HG02885 (cell line): ENCODE measurements around the gene ARFIP1.

Source experiments
- ATAC-seq: cut with Tn5 transposase; IDR thresholded peaks from one replicate; pipeline ENCODE4 v1.9.1; 2021; ENCODE audit warnings: mild to moderate bottlenecking; ENCODE audit not compliant: unreplicated experiment, poor library complexity

Gene ARFIP1

GRCh38 chr4:152935631-152936445 lies 156.1 kb downstream of the ARFIP1 start, which contains the start of gene FHDC1:
Gene FHDC1 (plus strand): TSS chr4:152936323. CDS start chr4:152943058, 6,735 bp downstream.
- peak; percentile 40 for ATAC-seq

GRCh38 chr4:152936446-152937335 lies 156.9 kb downstream of the ARFIP1 start:
- ATAC-seq, result peak; percentile 30

- peak; percentile 47 for ATAC-seq
Measured at GRCh38 chr4:152937336-152938236, 157.8 kb downstream of the ARFIP1 start.

GRCh38 chr4:152938237-152938947 lies 158.6 kb downstream of the ARFIP1 start:
- no peak for ATAC-seq

GRCh38 chr4:152939621-152940020 lies 159.9 kb downstream of the ARFIP1 start:
- no peak for ATAC-seq

GRCh38 chr4:152940461-152940860 lies 160.7 kb downstream of the ARFIP1 start:
- ATAC-seq, result no peak

- ATAC-seq, result no peak
Measured at GRCh38 chr4:152941411-152941810, 161.7 kb downstream of the ARFIP1 start.

- ATAC-seq, result no peak
Measured at GRCh38 chr4:152942346-152942745, 162.6 kb downstream of the ARFIP1 start.

- no peak for ATAC-seq
Measured at GRCh38 chr4:152943672-152944071, 163.9 kb downstream of the ARFIP1 start.

- no peak for ATAC-seq
Measured at GRCh38 chr4:152944666-152945320, 165.0 kb downstream of the ARFIP1 start.

GRCh38 chr4:152945639-152946038 lies 165.9 kb downstream of the ARFIP1 start:
- no peak for ATAC-seq

- no peak for ATAC-seq
Measured at GRCh38 chr4:152946446-152946845, 166.7 kb downstream of the ARFIP1 start.

- no peak for ATAC-seq
Measured at GRCh38 chr4:152947311-152947710, 167.6 kb downstream of the ARFIP1 start.

- no peak for ATAC-seq
Measured at GRCh38 chr4:152949930-152950329, 170.2 kb downstream of the ARFIP1 start.

- no peak for ATAC-seq
Measured at GRCh38 chr4:152950402-152951274, 170.9 kb downstream of the ARFIP1 start.

- ATAC-seq, result no peak
Measured at GRCh38 chr4:152951348-152951747, 171.6 kb downstream of the ARFIP1 start.

GRCh38 chr4:152953514-152953913 lies 173.8 kb downstream of the ARFIP1 start:
- ATAC-seq, result no peak

- ATAC-seq, result no peak
Measured at GRCh38 chr4:152954741-152955140, 175.0 kb downstream of the ARFIP1 start.
